Testis (tissue), 2 donors: ENCODE results near the gene ZNF554.

Experiments used
- CTCF ChIP-seq, 3 experiments: fragments of 450-650 bp in 2 of 3; fragments of 200-600 bp in 1 of 3; sonication (generic) in 1 of 3; IDR thresholded peaks; one replicate each; pipeline ENCODE4 v1.5.1; 2016 to 2019; ENCODE audit warnings: antibody characterized with exemption in 3 of 3, mild to moderate bottlenecking in 2 of 3, moderate library complexity in 1 of 3
- POLR2A ChIP-seq: fragments of 450-650 bp; IDR thresholded peaks from one replicate; pipeline ENCODE4 v1.6.1; 2017; ENCODE audit warnings: antibody characterized with exemption, mild to moderate bottlenecking, moderate library complexity

GRCh38 chr19:2814426-2814825, 5.2 kb upstream of the ZNF554 start:
- TF ChIP-seq CTCF (IDR thresholded peaks at IDR 0.05) (no peak), POLR2A (no peak)
